Neural cell (in vitro differentiated cells): ENCODE results near the gene PDE11A. TPM values are rescaled to one million over a fixed set of nuclear protein-coding genes. Genes with fewer than 3 reads are reported as not detected.

ENCODE experiments used
- H2AFZ ChIP-seq: fragments of 200-600, 300-800 bp; sonication (generic), shearing (Covaris generic); 2 replicates; pipeline ENCODE4 v1.6.0; 2014; ENCODE audit warnings: low read depth, mild to moderate bottlenecking, antibody characterized with exemption, low read length, moderate library complexity
- H3F3A ChIP-seq: fragments of 200-600 bp; shearing (Covaris generic); 2 replicates; pipeline ENCODE4 v1.6.1; 2016; ENCODE audit warnings: mild to moderate bottlenecking, moderate library complexity, mixed read lengths, antibody characterized with exemption, low read length; ENCODE audit not compliant: insufficient read depth, poor library complexity, severe bottlenecking
- H3K27ac ChIP-seq: fragments of 200-600, 300-800 bp; sonication (generic), shearing (Covaris generic); 2 replicates; pipeline ENCODE4 v1.5.1; 2014; ENCODE audit warnings: mild to moderate bottlenecking, low read length, moderate library complexity
- H3K27me3 ChIP-seq: fragments of 300-800, 200-600 bp; sonication (generic), shearing (Covaris generic); 2 replicates; pipeline ENCODE4 v1.6.0; 2014; ENCODE audit warnings: mild to moderate bottlenecking, low read depth, low read length, moderate library complexity; ENCODE audit not compliant: insufficient read depth
- H3K36me3 ChIP-seq: fragments of 300-800, 200-600 bp; sonication (generic), shearing (Covaris generic); 2 replicates; pipeline ENCODE4 v1.5.1; 2014; ENCODE audit warnings: mild to moderate bottlenecking, antibody characterized with exemption, low read length, moderate library complexity; ENCODE audit not compliant: insufficient read depth
- H3K4me2 ChIP-seq: fragments of 300-800, 200-600 bp; sonication (generic), shearing (Covaris generic); 2 replicates; pipeline ENCODE4 v1.6.0; 2014; ENCODE audit warnings: mild to moderate bottlenecking, low read length
- H3K4me3 ChIP-seq: fragments of 300-800, 200-600 bp; sonication (generic), shearing (Covaris generic); 2 replicates; pipeline ENCODE4 v1.5.1; 2014; ENCODE audit warnings: mild to moderate bottlenecking, low read length, moderate library complexity
- H3K79me2 ChIP-seq: fragments of 200-600 bp; shearing (Covaris generic); replicated peaks from 2 replicates; pipeline ENCODE4 v1.6.0; 2014; ENCODE audit warnings: mild to moderate bottlenecking, low read length, moderate library complexity; ENCODE audit not compliant: insufficient read depth
- H3K9ac ChIP-seq: fragments of 300-800, 200-600 bp; sonication (generic), shearing (Covaris generic); 2 replicates; pipeline ENCODE4 v1.6.1; 2016; ENCODE audit warnings: mild to moderate bottlenecking, low read length, mixed read lengths
- H3K9me2 ChIP-seq: fragments of 200-600 bp; shearing (Covaris generic); 2 replicates; pipeline ENCODE4 v1.6.1; 2016; ENCODE audit warnings: mild to moderate bottlenecking, low read length, mixed read lengths; ENCODE audit not compliant: insufficient read depth
- H3K9me3 ChIP-seq: fragments of 200-600, 300-800 bp; sonication (generic), shearing (Covaris generic); 2 replicates; pipeline ENCODE4 v1.6.1; 2016; ENCODE audit warnings: mild to moderate bottlenecking, mixed run types, low read length, moderate library complexity, mixed read lengths
- H4K20me1 ChIP-seq: fragments of 200-600 bp; shearing (Covaris generic); 2 replicates; pipeline ENCODE4 v1.6.1; 2016; ENCODE audit warnings: mild to moderate bottlenecking, mixed run types; ENCODE audit not compliant: insufficient read depth
- CTCF ChIP-seq: fragments of 450-650 bp; IDR thresholded peaks from 2 replicates; pipeline ENCODE4 v1.5.1; 2014; ENCODE audit warnings: antibody characterized with exemption, mild to moderate bottlenecking, moderate library complexity; ENCODE audit not compliant: poor library complexity, severe bottlenecking
- EP300 ChIP-seq: fragments of 450-650 bp; conservative IDR thresholded peaks from 2 replicates; pipeline ENCODE4 v1.6.1; 2014; ENCODE audit warnings: antibody characterized with exemption, mild to moderate bottlenecking, moderate library complexity; ENCODE audit not compliant: poor library complexity, severe bottlenecking
- EZH2 ChIP-seq: fragments of 200-600, 300-800 bp; shearing (Covaris generic), sonication (generic); IDR thresholded peaks from 2 replicates; pipeline ENCODE4 v1.6.1; 2014; ENCODE audit warnings: antibody characterized with exemption, low read length, borderline replicate concordance, mild to moderate bottlenecking; ENCODE audit not compliant: insufficient read depth, poor library complexity, severe bottlenecking
- MXI1 ChIP-seq: fragments of 450-650 bp; conservative IDR thresholded peaks from 2 replicates; pipeline ENCODE4 v1.6.1; 2014; ENCODE audit warnings: antibody characterized with exemption, mild to moderate bottlenecking; ENCODE audit not compliant: poor library complexity, severe bottlenecking
- POLR2AphosphoS5 ChIP-seq: IDR thresholded peaks from 2 replicates; pipeline ENCODE4 v1.6.1; 2012
- RAD21 ChIP-seq: fragments of 450-650 bp; conservative IDR thresholded peaks from 2 replicates; pipeline ENCODE4 v1.6.1; 2014; ENCODE audit warnings: antibody characterized with exemption, mild to moderate bottlenecking, moderate library complexity
- SMC3 ChIP-seq: fragments of 450-650 bp; conservative IDR thresholded peaks from 2 replicates; pipeline ENCODE4 v1.6.1; 2014; ENCODE audit warnings: antibody characterized with exemption, mild to moderate bottlenecking, moderate library complexity; ENCODE audit not compliant: poor library complexity
- TAF1 ChIP-seq: IDR thresholded peaks from 2 replicates; pipeline ENCODE4 v1.6.1; 2012; ENCODE audit warnings: low read depth
- polyA plus RNA-seq: library from polyadenylated mRNA; depleted of rRNA; stranded (reverse); fragments of >200 nt; gene quantifications from 2 replicates; pipeline ENCODE4 v1.2.3, GENCODE V29; 2014
- TF ChIP-seq, protein P1 (sequence below): IDR thresholded peaks from 2 replicates; pipeline ENCODE4 v1.6.1; 2012; ENCODE audit warnings: borderline replicate concordance

PDE11A gene
- polyA plus RNA-seq, 1 donor from 2014 or later = 0.89 TPM

DNA sequence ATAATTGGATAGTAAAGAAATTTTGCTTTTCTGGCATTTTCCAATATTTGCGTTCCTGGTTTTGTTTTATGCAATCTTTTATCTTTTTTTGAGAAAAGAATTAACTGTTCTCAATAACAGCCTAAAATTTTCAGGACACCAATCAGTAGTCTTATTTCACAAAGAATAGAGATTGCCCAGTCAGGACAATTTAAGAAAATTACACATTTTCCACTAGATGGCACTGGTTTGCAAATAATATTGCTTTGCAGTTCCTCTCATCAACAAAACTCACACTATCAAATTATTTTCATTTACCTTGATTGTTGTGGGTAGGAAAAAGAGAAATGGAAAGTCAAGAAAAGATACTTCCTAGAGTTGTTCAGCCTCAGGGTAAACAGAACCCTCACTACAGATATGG, 37.2 kb upstream of the PDE11A start:
- Histone ChIP-seq H4K20me1 (no peaks in the 10 kb centered on the region), H3K36me3 (no peaks in the 10 kb centered on the region), H3K27me3 (no peaks in the 10 kb centered on the region), H3K27ac (no peak overlapping the region), H3K9ac (no peak overlapping the region), H3K9me2 (no peaks in the 10 kb centered on the region), H3K4me3 (no peak overlapping the region), H3K79me2 (no peaks in the 10 kb centered on the region), H3F3A (no peaks in the 10 kb centered on the region), H2AFZ (no peak overlapping the region), H3K4me2 (no peak overlapping the region), H3K9me3 (no peaks in the 10 kb centered on the region)
- TF ChIP-seq MXI1 (no peak), POLR2AphosphoS5 (no peak), RAD21 (peak; percentile 73), CTCF (peak; percentile 78), EZH2 (no peak), EP300 (no peak), SMC3 (peak; percentile 72), TAF1 (no peak)
- TF ChIP-seq, protein P1, sequence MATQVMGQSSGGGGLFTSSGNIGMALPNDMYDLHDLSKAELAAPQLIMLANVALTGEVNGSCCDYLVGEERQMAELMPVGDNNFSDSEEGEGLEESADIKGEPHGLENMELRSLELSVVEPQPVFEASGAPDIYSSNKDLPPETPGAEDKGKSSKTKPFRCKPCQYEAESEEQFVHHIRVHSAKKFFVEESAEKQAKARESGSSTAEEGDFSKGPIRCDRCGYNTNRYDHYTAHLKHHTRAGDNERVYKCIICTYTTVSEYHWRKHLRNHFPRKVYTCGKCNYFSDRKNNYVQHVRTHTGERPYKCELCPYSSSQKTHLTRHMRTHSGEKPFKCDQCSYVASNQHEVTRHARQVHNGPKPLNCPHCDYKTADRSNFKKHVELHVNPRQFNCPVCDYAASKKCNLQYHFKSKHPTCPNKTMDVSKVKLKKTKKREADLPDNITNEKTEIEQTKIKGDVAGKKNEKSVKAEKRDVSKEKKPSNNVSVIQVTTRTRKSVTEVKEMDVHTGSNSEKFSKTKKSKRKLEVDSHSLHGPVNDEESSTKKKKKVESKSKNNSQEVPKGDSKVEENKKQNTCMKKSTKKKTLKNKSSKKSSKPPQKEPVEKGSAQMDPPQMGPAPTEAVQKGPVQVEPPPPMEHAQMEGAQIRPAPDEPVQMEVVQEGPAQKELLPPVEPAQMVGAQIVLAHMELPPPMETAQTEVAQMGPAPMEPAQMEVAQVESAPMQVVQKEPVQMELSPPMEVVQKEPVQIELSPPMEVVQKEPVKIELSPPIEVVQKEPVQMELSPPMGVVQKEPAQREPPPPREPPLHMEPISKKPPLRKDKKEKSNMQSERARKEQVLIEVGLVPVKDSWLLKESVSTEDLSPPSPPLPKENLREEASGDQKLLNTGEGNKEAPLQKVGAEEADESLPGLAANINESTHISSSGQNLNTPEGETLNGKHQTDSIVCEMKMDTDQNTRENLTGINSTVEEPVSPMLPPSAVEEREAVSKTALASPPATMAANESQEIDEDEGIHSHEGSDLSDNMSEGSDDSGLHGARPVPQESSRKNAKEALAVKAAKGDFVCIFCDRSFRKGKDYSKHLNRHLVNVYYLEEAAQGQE = no peak

- H3K27me3 ChIP-seq = no peaks in the 10 kb centered on the region
- H3K9ac ChIP-seq = no peak overlapping the region
- H3K4me2 ChIP-seq = no peak overlapping the region
- H3K4me3 ChIP-seq = no peak overlapping the region
- TF ChIP-seq RAD21 (no peak), EP300 (no peak), MXI1 (no peak), EZH2 (no peak), TAF1 (no peak), SMC3 (no peak)
- no peaks in the 10 kb centered on the region for H3K9me2 ChIP-seq
- H3K27ac ChIP-seq = no peak overlapping the region
- H2AFZ ChIP-seq = no peak overlapping the region
- no peaks in the 10 kb centered on the region for H4K20me1 ChIP-seq
- no peaks in the 10 kb centered on the region for H3F3A ChIP-seq
- no peaks in the 10 kb centered on the region for H3K9me3 ChIP-seq
- H3K79me2 ChIP-seq = no peaks in the 10 kb centered on the region
- H3K36me3 ChIP-seq = no peaks in the 10 kb centered on the region
Measured at GRCh38 chr2:178108176-178108575, 35.6 kb upstream of the PDE11A start.

DNA sequence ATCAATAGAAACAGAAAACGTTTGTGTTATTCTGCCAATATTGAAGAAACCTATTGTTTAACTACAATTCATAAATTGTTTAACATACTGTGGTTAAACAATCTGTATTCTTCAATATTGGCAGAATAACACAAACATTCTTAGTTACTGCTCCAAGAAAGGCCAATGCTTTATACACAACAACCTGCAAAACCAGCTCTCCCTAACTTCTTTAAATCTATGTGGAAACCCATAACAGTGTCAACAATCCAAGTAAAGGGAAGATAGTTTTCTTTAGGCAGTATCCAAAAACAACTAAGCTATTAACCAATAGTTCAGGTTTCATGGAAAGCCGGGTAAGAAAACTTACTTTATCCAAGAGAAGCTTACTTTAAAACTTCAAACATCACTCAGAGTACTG, 33.5 kb upstream of the PDE11A start:
- no peak overlapping the region for H3K4me3 ChIP-seq
- no peak overlapping the region for H3K9ac ChIP-seq
- H3K9me3 ChIP-seq = no peaks in the 10 kb centered on the region
- H3K36me3 ChIP-seq = no peaks in the 10 kb centered on the region
- no peaks in the 10 kb centered on the region for H3K27me3 ChIP-seq
- no peak overlapping the region for H3K4me2 ChIP-seq
- no peaks in the 10 kb centered on the region for H3K79me2 ChIP-seq
- H3F3A ChIP-seq = no peaks in the 10 kb centered on the region
- no peaks in the 10 kb centered on the region for H3K9me2 ChIP-seq
- H2AFZ ChIP-seq = no peak overlapping the region
- TF ChIP-seq CTCF = no peak
- no peak for TF ChIP-seq RAD21
- TF ChIP-seq SMC3 = no peak
- TF ChIP-seq, protein P1 = no peak
- TF ChIP-seq EZH2 = no peak
- no peak for TF ChIP-seq MXI1
- TF ChIP-seq TAF1 = no peak
- no peak for TF ChIP-seq POLR2AphosphoS5
- TF ChIP-seq EP300 = no peak
- no peak overlapping the region for H3K27ac ChIP-seq
- H4K20me1 ChIP-seq = no peaks in the 10 kb centered on the region
